OCI-LY7 (cell line): Measurements from ENCODE around the gene CT83.

Source experiments
- EZH2phosphoT487 ChIP-seq: fragments of 200-600 bp; sonication (generic); IDR thresholded peaks from 2 replicates; pipeline ENCODE4 v1.6.1; 2018; ENCODE audit warnings: low read depth, borderline replicate concordance, mild to moderate bottlenecking, mixed run types, antibody characterized with exemption, low read length, moderate library complexity, mixed read lengths
- TF ChIP-seq, protein P1 (sequence below): fragments of 200-600 bp; sonication (generic); conservative IDR thresholded peaks from 2 replicates; pipeline ENCODE4 v1.5.1; 2014; ENCODE audit warnings: mild to moderate bottlenecking, antibody characterized with exemption, low read length, moderate library complexity, mixed read lengths

- TF ChIP-seq, protein P1, sequence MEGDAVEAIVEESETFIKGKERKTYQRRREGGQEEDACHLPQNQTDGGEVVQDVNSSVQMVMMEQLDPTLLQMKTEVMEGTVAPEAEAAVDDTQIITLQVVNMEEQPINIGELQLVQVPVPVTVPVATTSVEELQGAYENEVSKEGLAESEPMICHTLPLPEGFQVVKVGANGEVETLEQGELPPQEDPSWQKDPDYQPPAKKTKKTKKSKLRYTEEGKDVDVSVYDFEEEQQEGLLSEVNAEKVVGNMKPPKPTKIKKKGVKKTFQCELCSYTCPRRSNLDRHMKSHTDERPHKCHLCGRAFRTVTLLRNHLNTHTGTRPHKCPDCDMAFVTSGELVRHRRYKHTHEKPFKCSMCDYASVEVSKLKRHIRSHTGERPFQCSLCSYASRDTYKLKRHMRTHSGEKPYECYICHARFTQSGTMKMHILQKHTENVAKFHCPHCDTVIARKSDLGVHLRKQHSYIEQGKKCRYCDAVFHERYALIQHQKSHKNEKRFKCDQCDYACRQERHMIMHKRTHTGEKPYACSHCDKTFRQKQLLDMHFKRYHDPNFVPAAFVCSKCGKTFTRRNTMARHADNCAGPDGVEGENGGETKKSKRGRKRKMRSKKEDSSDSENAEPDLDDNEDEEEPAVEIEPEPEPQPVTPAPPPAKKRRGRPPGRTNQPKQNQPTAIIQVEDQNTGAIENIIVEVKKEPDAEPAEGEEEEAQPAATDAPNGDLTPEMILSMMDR = no peak
- TF ChIP-seq EZH2phosphoT487 = no peak
Measured at GRCh38 chrX:116417214-116417613, 45.6 kb downstream of the CT83 start.
